Left ventricle myocardium inferior (tissue), 1 donor: ENCODE measurements around the gene KBTBD12. TPM values are rescaled to one million over a fixed set of nuclear protein-coding genes. Genes with fewer than 3 reads are reported as not detected.

ENCODE experiments used
- DNase-seq: peaks from one replicate; pipeline ENCODE4 v3.0.0-alpha.2; 2020
- H3K27ac ChIP-seq: fragments of 200-600 bp; replicated peaks from 2 replicates; pipeline ENCODE4 v1.8.0; 2021
- H3K27me3 ChIP-seq: fragments of 200-600 bp; 2 replicates; pipeline ENCODE4 v1.8.0; 2021; ENCODE audit warnings: low read depth
- H3K36me3 ChIP-seq: fragments of 200-600 bp; 2 replicates; pipeline ENCODE4 v1.8.0; 2021
- H3K4me1 ChIP-seq: fragments of 200-600 bp; 2 replicates; pipeline ENCODE4 v1.8.0; 2021
- H3K4me3 ChIP-seq: fragments of 200-600 bp; 2 replicates; pipeline ENCODE4 v1.8.0; 2021; ENCODE audit warnings: mild to moderate bottlenecking, moderate library complexity
- H3K9me3 ChIP-seq: fragments of 200-600 bp; replicated peaks from 2 replicates; pipeline ENCODE4 v1.8.0; 2021
- CTCF ChIP-seq: fragments of 200-600 bp; IDR thresholded peaks from 2 replicates; pipeline ENCODE4 v1.8.0; 2021; ENCODE audit warnings: antibody characterized with exemption, mild to moderate bottlenecking, borderline replicate concordance
- intact Hi-C: fragments of 100-400 bp; cut with micrococcal nuclease; formaldehyde crosslinking; loops from one replicate; pipeline ENCODE4 v1.11.0; 2022
- total RNA-seq: library from RNA; stranded (reverse); fragmentation: NEBNext Ultra II Directional; extraction: Animal tissue kit (Norgen Biotek cat#: 25700); gene quantifications from one replicate; pipeline ENCODE4 v1.2.1, GENCODE V29; 2021
- donor health status: DM: no; HTN: yes; CAD: no; lungs with severe emphysema.

The KBTBD12 gene
- total RNA-seq, 1 donor from 2014 or later: 41.8 TPM

GRCh38 chr3:127942613-127943012, 27.6 kb downstream of the KBTBD12 start:
- intact Hi-C loops: no loop called here
- Histone ChIP-seq H3K27ac (no peak overlapping the region), H3K27me3 (no peaks in the 10 kb centered on the region), H3K4me3 (no peak overlapping the region), H3K36me3 (peaks cover 25% of the 10 kb centered on the region), H3K4me1 (no peaks in the 10 kb centered on the region), H3K9me3 (peaks cover 38% of the 10 kb centered on the region)
- TF ChIP-seq CTCF: no peak
- DNase-seq: no peak

- no peak overlapping the region for H3K4me3 ChIP-seq
- intact Hi-C loops: no loop called here
- H3K4me1 ChIP-seq: peaks cover 17% of the 10 kb centered on the region
- H3K27me3 ChIP-seq: no peaks in the 10 kb centered on the region
- no peak for TF ChIP-seq CTCF
- no peak for DNase-seq
- no peak overlapping the region for H3K27ac ChIP-seq
- peaks cover 10% of the 10 kb centered on the region for H3K9me3 ChIP-seq
- H3K36me3 ChIP-seq: peaks cover 1% of the 10 kb centered on the region
Measured at GRCh38 chr3:127948211-127948610, 33.2 kb downstream of the KBTBD12 start.

GRCh38 chr3:127949446-127950055, 34.5 kb downstream of the KBTBD12 start:
- DNase-seq: no peak
- no peak for TF ChIP-seq CTCF
- Histone ChIP-seq H3K4me1 (peaks cover 31% of the 10 kb centered on the region), H3K27ac (peak overlapping the region; percentile 37), H3K4me3 (no peak overlapping the region), H3K27me3 (no peaks in the 10 kb centered on the region), H3K36me3 (no peaks in the 10 kb centered on the region), H3K9me3 (no peaks in the 10 kb centered on the region)
- intact Hi-C loops: no loop called here

GRCh38 chr3:127951276-127951675, 36.2 kb downstream of the KBTBD12 start:
- no peaks in the 10 kb centered on the region for H3K27me3 ChIP-seq
- intact Hi-C loops: no loop called here
- DNase-seq: no peak
- H3K27ac ChIP-seq: no peak overlapping the region
- no peak for TF ChIP-seq CTCF
- no peaks in the 10 kb centered on the region for H3K9me3 ChIP-seq
- peaks cover 47% of the 10 kb centered on the region for H3K4me1 ChIP-seq
- H3K4me3 ChIP-seq: no peak overlapping the region
- H3K36me3 ChIP-seq: no peaks in the 10 kb centered on the region

GRCh38 chr3:127953091-127954035, 38.3 kb downstream of the KBTBD12 start:
- Histone ChIP-seq H3K36me3 (no peaks in the 10 kb centered on the region), H3K27ac (peak overlapping the region; percentile 90), H3K4me1 (peaks cover 47% of the 10 kb centered on the region), H3K4me3 (peak overlapping the region; percentile 4), H3K27me3 (no peaks in the 10 kb centered on the region), H3K9me3 (no peaks in the 10 kb centered on the region)
- TF ChIP-seq CTCF: no peak
- intact Hi-C loops: no loop called here
- DNase-seq: no peak
